PC-3 (cell line): Measurements from ENCODE around the gene CCDC192. TPM values are rescaled to one million over a fixed set of nuclear protein-coding genes. Genes with fewer than 3 reads are reported as not detected.

Experiments
- ATAC-seq: fragments of 200-7000 bp; cut with Tn5 transposase; 2 replicates; pipeline ENCODE4 v1.9.1; 2020; ENCODE audit warnings: mild to moderate bottlenecking, moderate library complexity
- BruUV-seq: library from RNA; stranded (reverse); fragments of 400-500 nt; replicated peaks from 2 replicates; lab custom pipeline; 2021; lab: Mats Ljungman, UMichigan
- CTCF ChIA-PET: fragments of 300-600 bp; sonication (Branson Sonifier 250); formaldehyde crosslinking; loops from one replicate; lab custom pipeline; 2022; ENCODE audit warnings: antibody characterized with exemption; lab: Charles Lee
- POLR2A ChIA-PET: fragments of 300-600 bp; sonication (Branson Sonifier 250); formaldehyde crosslinking; loops from one replicate; lab custom pipeline; 2022; ENCODE audit warnings: antibody characterized with exemption; ENCODE audit not compliant: unreplicated experiment; lab: Charles Lee
- DNase-seq: peaks from one replicate; pipeline ENCODE4 v3.0.0-alpha.2; 2015
- H2AFZ ChIP-seq: fragments of 300-600 bp; sonication (generic); 2 replicates; pipeline ENCODE4 v1.6.0; 2016; ENCODE audit warnings: antibody characterized with exemption, low read length
- H3F3A ChIP-seq: fragments of 300-600 bp; sonication (generic); one replicate; pipeline ENCODE4 v1.6.0; 2017; ENCODE audit warnings: antibody characterized with exemption, low read length, control low read depth, mild to moderate bottlenecking; ENCODE audit not compliant: unreplicated experiment
- H3K27ac ChIP-seq: fragments of 300-600 bp; sonication (generic); 2 replicates; pipeline ENCODE4 v1.5.1; 2016; ENCODE audit warnings: mild to moderate bottlenecking, low read length
- H3K27me3 ChIP-seq: fragments of 300-600 bp; sonication (generic); 2 replicates; pipeline ENCODE4 v1.6.1; 2016; ENCODE audit warnings: low read length, mixed read lengths
- H3K36me3 ChIP-seq: fragments of 300-600 bp; sonication (generic); 2 replicates; pipeline ENCODE4 v1.6.1; 2016; ENCODE audit warnings: low read depth, mixed run types, low read length, mixed read lengths
- H3K4me1 ChIP-seq: fragments of 300-600 bp; sonication (generic); 2 replicates; pipeline ENCODE4 v1.5.1; 2016; ENCODE audit warnings: low read length; ENCODE audit not compliant: insufficient read depth
- H3K4me2 ChIP-seq: fragments of 300-600 bp; sonication (generic); 2 replicates; pipeline ENCODE4 v1.6.0; 2016; ENCODE audit warnings: low read length
- H3K4me3 ChIP-seq: fragments of 300-600 bp; sonication (generic); 2 replicates; pipeline ENCODE4 v1.5.1; 2016; ENCODE audit warnings: mild to moderate bottlenecking, low read length, mixed read lengths
- H3K79me2 ChIP-seq: fragments of 300-600 bp; sonication (generic); 2 replicates; pipeline ENCODE4 v1.6.1; 2017; ENCODE audit warnings: low read length, mixed read lengths
- H3K9ac ChIP-seq: fragments of 300-600 bp; sonication (generic); 2 replicates; pipeline ENCODE4 v1.6.0; 2016; ENCODE audit warnings: mild to moderate bottlenecking, low read length
- H3K9me2 ChIP-seq: fragments of 300-600 bp; sonication (generic); replicated peaks from 2 replicates; pipeline ENCODE4 v1.6.1; 2016; ENCODE audit warnings: mixed run types, low read length, mixed read lengths
- H3K9me3 ChIP-seq: fragments of 300-600 bp; sonication (generic); 2 replicates; pipeline ENCODE4 v1.6.1; 2016; ENCODE audit warnings: low read length, mixed read lengths
- H4K20me1 ChIP-seq: fragments of 300-600 bp; sonication (generic); 2 replicates; pipeline ENCODE4 v1.6.1; 2016; ENCODE audit warnings: low read length, mixed read lengths
- CTCF ChIP-seq: fragments of 300-600 bp; sonication (generic); conservative IDR thresholded peaks from 2 replicates; pipeline ENCODE4 v1.5.1; 2017; ENCODE audit warnings: antibody characterized with exemption, low read depth, mild to moderate bottlenecking, low read length
- EZH2 ChIP-seq: fragments of 300-600 bp; sonication (generic); IDR thresholded peaks from one replicate; pipeline ENCODE4 v1.6.1; 2017; ENCODE audit warnings: antibody characterized with exemption, mild to moderate bottlenecking, low read length; ENCODE audit not compliant: unreplicated experiment
- EZH2phosphoT487 ChIP-seq: fragments of 300-600 bp; sonication (generic); IDR thresholded peaks from 2 replicates; pipeline ENCODE4 v1.6.1; 2018; ENCODE audit warnings: mild to moderate bottlenecking, antibody characterized with exemption, low read length, borderline replicate concordance
- intact Hi-C: fragments of 100-400 bp; cut with micrococcal nuclease; formaldehyde crosslinking; loops from 2 replicates; pipeline ENCODE4 v1.9.0; 2023
- total RNA-seq: library from RNA; depleted of rRNA; stranded (reverse); fragments of >200 nt; gene quantifications from 2 replicates; pipeline ENCODE4 v1.2.3, GENCODE V29; 2014

Gene CCDC192
- total RNA-seq, 1 experiment from 2014 or later: not detected

- H4K20me1 ChIP-seq: no peaks in the 10 kb centered on the region
- 0 out of 2 replicates have a peak, but pooled peaks cover 4% of the 10 kb centered on the region for H3K9me2 ChIP-seq
- peak overlapping the region; percentile 94; the same call in 1 of the 2 replicates for H3K27ac ChIP-seq
- no peak overlapping the region for H2AFZ ChIP-seq
- H3K4me2 ChIP-seq: no peak overlapping the region
- ChIA-PET POLR2A (no interaction called here), CTCF (no interaction called here)
- TF ChIP-seq EZH2phosphoT487: no peak
- TF ChIP-seq EZH2: no peak
- TF ChIP-seq CTCF: no peak
- no TSS peak for BruUV-seq
- no peak for DNase-seq
- no peaks in the 10 kb centered on the region for H3K79me2 ChIP-seq
- no peaks in the 10 kb centered on the region for H3K36me3 ChIP-seq
- intact Hi-C loops: no loop called here
- H3K27me3 ChIP-seq: no peaks in the 10 kb centered on the region
- no peaks in the 10 kb centered on the region for H3K9me3 ChIP-seq
- no peak overlapping the region for H3K9ac ChIP-seq
- H3K4me1 ChIP-seq: peaks cover 23% of the 10 kb centered on the region
- peaks cover 7% of the 10 kb centered on the region for H3F3A ChIP-seq
- no peak for ATAC-seq
- no peak overlapping the region for H3K4me3 ChIP-seq
Observed at GRCh38 chr5:127969002-127969401, 265.8 kb downstream of the CCDC192 start.

DNA sequence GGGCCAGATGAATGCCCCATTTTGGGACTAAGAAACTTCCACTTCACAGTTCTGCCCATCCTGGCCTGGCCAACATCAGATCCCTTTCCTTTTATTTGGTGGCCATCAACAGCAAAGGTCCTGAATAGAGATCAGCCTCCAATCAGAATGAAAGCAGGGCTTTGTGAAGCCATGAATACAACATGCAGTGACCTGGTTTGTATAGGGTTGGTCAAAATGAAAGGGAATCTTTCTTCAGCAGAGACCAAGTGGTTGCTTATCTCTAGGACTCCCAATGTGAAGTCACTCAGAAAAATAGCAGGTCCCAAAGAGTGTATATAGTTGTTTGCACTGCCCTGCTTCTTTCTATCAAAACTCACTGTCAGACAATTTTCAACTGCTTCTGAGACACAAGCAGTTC lies 266.5 kb downstream of the CCDC192 start:
- no peak for ATAC-seq
- H3K4me2 ChIP-seq: no peak overlapping the region
- H3K4me1 ChIP-seq: peaks cover 23% of the 10 kb centered on the region
- intact Hi-C loops: no loop called here
- H3K4me3 ChIP-seq: no peak overlapping the region
- no peaks in the 10 kb centered on the region for H3K9me3 ChIP-seq
- H3K27me3 ChIP-seq: no peaks in the 10 kb centered on the region
- H3K36me3 ChIP-seq: no peaks in the 10 kb centered on the region
- CTCF ChIA-PET: no interaction called here
- H3K9ac ChIP-seq: no peak overlapping the region
- no peak overlapping the region for H3K27ac ChIP-seq
- TF ChIP-seq EZH2: no peak
- no peak for TF ChIP-seq CTCF
- no peak for TF ChIP-seq EZH2phosphoT487
- POLR2A ChIA-PET: no interaction called here
- no peak for DNase-seq
- H3K9me2 ChIP-seq: 0 out of 2 replicates have a peak, but pooled peaks cover 4% of the 10 kb centered on the region
- BruUV-seq: no TSS peak
- no peaks in the 10 kb centered on the region for H3K79me2 ChIP-seq
- H4K20me1 ChIP-seq: no peaks in the 10 kb centered on the region
- H2AFZ ChIP-seq: no peak overlapping the region
- H3F3A ChIP-seq: peaks cover 7% of the 10 kb centered on the region

DNA sequence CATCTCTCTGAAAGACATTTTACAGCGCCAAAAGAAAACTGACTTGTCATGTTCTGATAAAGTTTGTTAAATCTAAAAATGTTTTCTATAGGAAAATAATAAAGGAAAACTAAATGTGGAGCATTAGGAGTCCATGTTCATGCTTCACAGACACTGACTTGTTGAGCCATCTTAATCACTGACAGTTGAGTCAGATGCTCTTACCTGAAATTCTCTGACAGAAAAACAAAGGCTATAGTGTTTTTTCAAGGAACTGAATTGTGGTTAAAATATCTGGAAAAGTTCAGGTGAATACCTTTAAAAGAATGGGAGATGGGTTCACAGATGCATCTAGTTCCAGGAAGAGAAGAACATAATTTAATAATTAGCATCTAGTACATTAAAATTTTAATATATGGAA lies 266.9 kb downstream of the CCDC192 start:
- Histone ChIP-seq H4K20me1 (no peaks in the 10 kb centered on the region), H2AFZ (no peak overlapping the region), H3K4me1 (peaks cover 23% of the 10 kb centered on the region), H3K9me3 (no peaks in the 10 kb centered on the region), H3K79me2 (no peaks in the 10 kb centered on the region), H3K9me2 (0 out of 2 replicates have a peak, but pooled peaks cover 4% of the 10 kb centered on the region), H3F3A (peaks cover 7% of the 10 kb centered on the region), H3K4me2 (no peak overlapping the region), H3K9ac (no peak overlapping the region), H3K4me3 (no peak overlapping the region), H3K27me3 (no peaks in the 10 kb centered on the region), H3K27ac (no peak overlapping the region), H3K36me3 (no peaks in the 10 kb centered on the region)
- ChIA-PET POLR2A (no interaction called here), CTCF (no interaction called here)
- TF ChIP-seq CTCF: no peak
- TF ChIP-seq EZH2: no peak
- TF ChIP-seq EZH2phosphoT487: no peak
- no peak for ATAC-seq
- intact Hi-C loops: no loop called here
- BruUV-seq: no TSS peak
- peak; percentile 36 for DNase-seq
